ENCODE measurements around the gene SRBD1.
A peak's percentile ranks its signal among the peaks of the same experiment; 100 is the strongest.

SRBD1 gene

GRCh38 chr2:45409677-45410076, 201.4 kb downstream of the SRBD1 start:
- no peak for DNase-seq (ENCODE audit: extremely low read depth, low read depth)
- H3K4me3 ChIP-seq (replicated peaks; ENCODE audit: low read depth, low read length): no peak overlapping the region
- TF ChIP-seq, protein P1, sequence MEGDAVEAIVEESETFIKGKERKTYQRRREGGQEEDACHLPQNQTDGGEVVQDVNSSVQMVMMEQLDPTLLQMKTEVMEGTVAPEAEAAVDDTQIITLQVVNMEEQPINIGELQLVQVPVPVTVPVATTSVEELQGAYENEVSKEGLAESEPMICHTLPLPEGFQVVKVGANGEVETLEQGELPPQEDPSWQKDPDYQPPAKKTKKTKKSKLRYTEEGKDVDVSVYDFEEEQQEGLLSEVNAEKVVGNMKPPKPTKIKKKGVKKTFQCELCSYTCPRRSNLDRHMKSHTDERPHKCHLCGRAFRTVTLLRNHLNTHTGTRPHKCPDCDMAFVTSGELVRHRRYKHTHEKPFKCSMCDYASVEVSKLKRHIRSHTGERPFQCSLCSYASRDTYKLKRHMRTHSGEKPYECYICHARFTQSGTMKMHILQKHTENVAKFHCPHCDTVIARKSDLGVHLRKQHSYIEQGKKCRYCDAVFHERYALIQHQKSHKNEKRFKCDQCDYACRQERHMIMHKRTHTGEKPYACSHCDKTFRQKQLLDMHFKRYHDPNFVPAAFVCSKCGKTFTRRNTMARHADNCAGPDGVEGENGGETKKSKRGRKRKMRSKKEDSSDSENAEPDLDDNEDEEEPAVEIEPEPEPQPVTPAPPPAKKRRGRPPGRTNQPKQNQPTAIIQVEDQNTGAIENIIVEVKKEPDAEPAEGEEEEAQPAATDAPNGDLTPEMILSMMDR (IDR thresholded peaks at IDR 0.05; ENCODE audit: low read depth, low read length, missing control alignments): no peak

DNA sequence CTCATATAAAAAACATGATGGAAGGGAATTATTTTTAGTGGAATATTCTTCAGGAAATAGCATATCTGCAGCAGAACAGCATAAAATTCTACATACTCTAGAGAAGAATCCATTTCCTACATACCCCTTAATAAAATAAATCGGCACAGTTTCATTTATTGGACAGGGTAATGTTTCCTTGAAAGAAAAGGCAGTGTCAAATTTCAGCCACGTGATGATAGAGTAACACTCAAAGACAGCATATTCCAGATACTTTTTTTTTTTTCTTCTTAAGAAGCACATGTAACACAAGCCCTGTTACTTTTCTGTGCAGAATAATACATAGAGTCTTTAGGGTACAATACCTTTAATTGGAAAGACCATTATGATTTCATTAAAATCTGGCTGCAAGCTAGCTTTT, 204.4 kb downstream of the SRBD1 start:
- peak; percentile 33 for DNase-seq (ENCODE audit: extremely low read depth, low read depth)
- H3K4me3 ChIP-seq (replicated peaks; ENCODE audit: low read depth, low read length): no peak overlapping the region
- TF ChIP-seq, protein P1 (IDR thresholded peaks at IDR 0.05; ENCODE audit: low read depth, low read length, missing control alignments): no peak

DNA sequence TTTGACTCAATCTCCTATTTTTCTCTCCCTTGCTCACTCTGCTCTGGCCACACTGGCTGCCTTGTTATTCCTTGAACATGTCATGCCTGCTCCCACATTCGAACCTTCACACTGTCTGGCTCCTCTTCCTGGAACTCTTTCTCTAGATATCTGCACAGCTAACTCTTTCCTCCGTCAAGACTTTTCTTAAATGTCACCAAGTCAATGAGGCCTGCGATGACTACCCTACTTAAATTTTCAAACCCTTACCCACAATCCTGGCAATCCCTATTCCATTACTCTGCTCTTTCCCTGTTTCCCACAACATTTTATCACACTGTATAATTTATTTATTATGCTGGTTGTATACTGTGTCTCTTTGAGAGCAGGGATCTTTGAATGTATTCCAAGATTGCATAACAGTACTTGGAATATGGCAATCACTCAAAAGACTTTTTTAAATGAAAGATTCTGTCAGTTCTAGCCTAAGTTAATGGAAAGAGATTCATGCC, 206.2 kb downstream of the SRBD1 start:
- DNase-seq (ENCODE audit: extremely low read depth, low read depth): no peak

GRCh38 chr2:45403036-45403435, 208.0 kb downstream of the SRBD1 start:
- no peak overlapping the region for H3K4me3 ChIP-seq (replicated peaks; ENCODE audit: low read depth, low read length)
- TF ChIP-seq, protein P1 (IDR thresholded peaks at IDR 0.05; ENCODE audit: low read depth, low read length, missing control alignments): no peak
- no peak for DNase-seq (ENCODE audit: extremely low read depth, low read depth)

More for the DNA sequence above, 206.2 kb downstream of the SRBD1 start:
- TF ChIP-seq, protein P1 (IDR thresholded peaks at IDR 0.05; ENCODE audit: low read depth, low read length, missing control alignments): no peak
- H3K4me3 ChIP-seq (replicated peaks; ENCODE audit: low read depth, low read length): no peak overlapping the region

DNA sequence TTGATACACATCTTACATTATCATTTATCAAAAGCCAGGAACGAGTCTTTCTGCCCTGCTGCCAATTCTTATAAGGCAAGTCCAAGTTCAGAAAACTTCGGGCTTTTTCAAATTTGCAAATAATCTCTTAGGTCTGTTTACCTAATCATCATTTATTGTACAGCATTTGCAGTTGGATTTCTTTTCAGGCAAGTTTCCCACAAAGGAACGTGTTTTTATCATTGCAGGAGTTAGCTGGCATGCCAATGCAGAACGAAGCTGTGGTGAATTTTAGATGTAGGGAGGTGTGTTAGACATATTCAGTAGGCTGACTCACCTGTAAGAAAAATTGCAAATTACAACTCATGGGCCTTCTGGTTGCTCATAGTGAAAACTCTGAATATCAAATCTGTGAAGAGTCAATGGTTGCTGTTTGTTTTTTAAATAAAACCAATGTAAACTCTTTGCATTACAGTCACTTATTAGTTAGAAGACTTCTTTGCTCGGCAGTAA, 209.6 kb downstream of the SRBD1 start:
- TF ChIP-seq, protein P1 (IDR thresholded peaks at IDR 0.05; ENCODE audit: low read depth, low read length, missing control alignments): no peak
- H3K4me3 ChIP-seq (replicated peaks; ENCODE audit: low read depth, low read length): no peak overlapping the region
- no peak for DNase-seq (ENCODE audit: extremely low read depth, low read depth)

- no peak overlapping the region for H3K4me3 ChIP-seq (replicated peaks; ENCODE audit: low read depth, low read length)
- TF ChIP-seq, protein P1 (IDR thresholded peaks at IDR 0.05; ENCODE audit: low read depth, low read length, missing control alignments): no peak
- no peak for DNase-seq (ENCODE audit: extremely low read depth, low read depth)
These were observed 211.9 kb downstream of the SRBD1 start for GRCh38 chr2:45399040-45399784.

All from HFF-Myc (cell line).